HG03060 (cell line): ENCODE data around the gene LHB.

ENCODE experiments used
- ATAC-seq: cut with Tn5 transposase; IDR thresholded peaks from one replicate; pipeline ENCODE4 v1.9.1; 2021; ENCODE audit warnings: low read depth, moderate number of reproducible peaks; ENCODE audit not compliant: unreplicated experiment

LHB gene

GRCh38 chr19:48987323-48987722 is 29.6 kb downstream of the LHB start:
- no peak for ATAC-seq

- ATAC-seq, result no peak
Measured at GRCh38 chr19:48986211-48986610, 30.7 kb downstream of the LHB start.

GRCh38 chr19:48985711-48986110 is 31.2 kb downstream of the LHB start:
- no peak for ATAC-seq

GRCh38 chr19:48982280-48982679 is 34.6 kb downstream of the LHB start:
- ATAC-seq, result no peak

GRCh38 chr19:48977061-48977460 is 39.8 kb downstream of the LHB start:
- ATAC-seq, result no peak

GRCh38 chr19:48975947-48976847 is 40.7 kb downstream of the LHB start:
- ATAC-seq, result no peak

GRCh38 chr19:48970923-48971395 is 45.9 kb downstream of the LHB start:
- ATAC-seq, result no peak

- ATAC-seq, result no peak
Measured at GRCh38 chr19:48970139-48970766, 46.6 kb downstream of the LHB start.

GRCh38 chr19:48969276-48970138 is 47.4 kb downstream of the LHB start:
- no peak for ATAC-seq

GRCh38 chr19:48968813-48969218 is 48.1 kb downstream of the LHB start:
- ATAC-seq, result no peak

- no peak for ATAC-seq
Measured at GRCh38 chr19:48968179-48968661, 48.7 kb downstream of the LHB start.

- ATAC-seq, result no peak
Measured at GRCh38 chr19:48967346-48968178, 49.3 kb downstream of the LHB start.

- no peak for ATAC-seq
Measured at GRCh38 chr19:48966541-48967345, 50.1 kb downstream of the LHB start.
